Cortex of kidney (tissue), 1 donor: ENCODE measurements around the gene MMEL1.
"Not testable (repeated sequence)": the region's sequence is repeated elsewhere in the genome, so short reads cannot be mapped to it uniquely, and the experiment has no call there.

Experiments used
- DNase-seq: peaks from one replicate; lab custom pipeline; 2025; lab: John Stamatoyannopoulos, UW

MMEL1 gene

GRCh38 chr1:2557482-2558400 lies 75.1 kb downstream of the MMEL1 start:
- no peak for DNase-seq

GRCh38 chr1:2556678-2557481 lies 75.9 kb downstream of the MMEL1 start:
- no peak for DNase-seq

GRCh38 chr1:2556277-2556677 lies 76.5 kb downstream of the MMEL1 start, which contains the start of gene TNFRSF14:
Gene TNFRSF14 (plus strand): TSS chr1:2556371. CDS start chr1:2556665, 294 bp downstream.
- no peak for DNase-seq

- DNase-seq, result no peak
Observed at GRCh38 chr1:2555634-2556276, 77.1 kb downstream of the MMEL1 start.

GRCh38 chr1:2554621-2555387 lies 78.0 kb downstream of the MMEL1 start:
- DNase-seq, result no peak

- DNase-seq, result no peak
Observed at GRCh38 chr1:2553871-2554620, 78.8 kb downstream of the MMEL1 start.

GRCh38 chr1:2553076-2553475 lies 79.7 kb downstream of the MMEL1 start:
- DNase-seq, result not testable (repeated sequence)

GRCh38 chr1:2552189-2552588 lies 80.6 kb downstream of the MMEL1 start:
- no peak for DNase-seq

GRCh38 chr1:2551544-2551943 lies 81.3 kb downstream of the MMEL1 start:
- DNase-seq, result not testable (repeated sequence)

GRCh38 chr1:2550309-2550861 lies 82.4 kb downstream of the MMEL1 start:
- not testable (repeated sequence) for DNase-seq

- DNase-seq, result not testable (repeated sequence)
Observed at GRCh38 chr1:2549367-2550029, 83.3 kb downstream of the MMEL1 start.

GRCh38 chr1:2548068-2548589 lies 84.7 kb downstream of the MMEL1 start:
- DNase-seq, result no peak

GRCh38 chr1:2547210-2548067 lies 85.4 kb downstream of the MMEL1 start:
- no peak for DNase-seq

GRCh38 chr1:2546515-2547209 lies 86.2 kb downstream of the MMEL1 start:
- DNase-seq, result no peak

- DNase-seq, result no peak
Observed at GRCh38 chr1:2545754-2546514, 86.9 kb downstream of the MMEL1 start.

GRCh38 chr1:2544875-2545640 lies 87.8 kb downstream of the MMEL1 start:
- no peak for DNase-seq
